GM18499 (cell line): Measurements from ENCODE around the gene TCF4.

Experiments
- ATAC-seq: cut with Tn5 transposase; IDR thresholded peaks from one replicate; pipeline ENCODE4 v1.9.1; 2021; ENCODE audit warnings: moderate number of reproducible peaks; ENCODE audit not compliant: insufficient read depth, unreplicated experiment

The TCF4 gene

DNA sequence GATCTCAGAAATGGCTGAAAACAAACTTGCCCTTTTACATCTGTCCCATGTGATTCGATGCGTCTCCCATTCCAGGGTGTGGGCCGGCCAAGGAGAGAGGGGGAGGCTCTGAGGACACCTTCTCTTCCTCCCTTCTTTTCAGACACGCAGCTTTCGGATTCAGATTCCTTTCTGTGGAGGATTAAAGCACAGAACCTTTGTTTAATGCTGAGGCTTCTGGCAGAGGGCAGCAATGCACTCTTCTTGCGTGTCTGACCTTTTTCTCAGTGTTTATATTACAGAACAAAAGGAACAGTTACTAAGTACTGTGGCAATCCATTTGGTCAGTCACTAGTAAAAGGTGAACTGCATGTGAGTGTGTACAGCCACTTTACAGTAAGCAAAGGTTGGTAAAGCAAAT, 359.8 kb downstream of the TCF4 start:
- no peak for ATAC-seq

DNA sequence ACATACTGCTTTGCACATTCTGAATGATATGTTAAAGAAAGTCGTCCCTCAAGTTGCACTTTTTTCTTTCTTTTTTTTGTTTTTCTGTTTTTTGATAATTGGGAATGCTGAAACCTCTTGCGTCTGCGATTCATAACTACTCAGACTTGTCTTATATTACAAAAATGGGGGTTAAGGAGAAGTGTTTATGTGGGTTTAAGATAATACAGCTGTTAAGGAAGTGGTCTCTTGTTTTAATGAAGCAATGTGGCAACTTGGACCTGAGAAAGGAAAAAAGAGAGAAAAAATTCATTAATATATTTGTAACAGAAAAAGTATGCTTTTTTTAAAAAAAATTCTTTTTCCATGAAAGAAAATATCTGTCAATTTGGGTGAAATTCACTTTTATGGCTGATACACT, 360.2 kb downstream of the TCF4 start:
- no peak for ATAC-seq

DNA sequence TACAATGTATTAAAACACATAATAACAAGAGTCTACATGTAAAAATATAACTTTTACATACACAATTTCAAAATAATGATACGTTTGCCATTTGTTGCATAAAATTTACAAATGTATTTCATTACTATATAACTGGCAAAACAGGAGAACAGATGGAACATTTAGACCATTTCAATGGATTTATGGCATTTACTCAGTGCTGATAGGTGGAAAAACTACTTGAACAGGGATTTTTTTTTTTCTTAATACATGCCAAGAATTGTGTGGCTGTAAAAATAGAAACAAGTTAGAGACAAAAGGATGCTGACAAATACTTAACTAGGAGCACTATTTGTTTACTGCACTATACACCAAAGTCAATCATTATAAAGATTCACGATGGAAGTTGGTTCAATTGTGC, 361.9 kb downstream of the TCF4 start:
- ATAC-seq: no peak

DNA sequence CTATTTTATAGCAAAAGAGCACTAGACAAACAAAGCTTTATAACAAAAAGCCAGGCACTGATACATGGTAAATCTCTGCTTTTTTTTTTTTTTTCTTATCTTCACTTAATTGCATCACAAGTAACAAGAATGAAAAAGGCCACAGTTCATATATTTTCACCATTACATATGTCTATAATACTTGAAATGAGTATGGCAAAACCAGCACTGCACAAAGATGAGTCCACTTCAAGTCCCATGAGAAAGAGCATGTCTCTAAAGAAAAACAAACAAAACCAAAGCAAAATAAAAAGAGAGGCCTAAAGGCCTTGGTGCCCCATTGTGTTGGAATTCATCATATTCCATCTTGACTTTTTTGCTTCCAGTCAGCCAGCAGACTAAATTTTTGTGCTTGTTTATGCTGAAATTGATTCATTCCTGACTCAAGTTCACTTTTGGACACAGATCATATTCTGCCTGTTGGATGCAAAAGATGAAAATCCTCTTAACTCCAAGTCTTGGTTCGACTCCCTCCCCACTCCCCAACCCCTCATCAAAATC, 363.8 kb downstream of the TCF4 start:
- no peak for ATAC-seq

DNA sequence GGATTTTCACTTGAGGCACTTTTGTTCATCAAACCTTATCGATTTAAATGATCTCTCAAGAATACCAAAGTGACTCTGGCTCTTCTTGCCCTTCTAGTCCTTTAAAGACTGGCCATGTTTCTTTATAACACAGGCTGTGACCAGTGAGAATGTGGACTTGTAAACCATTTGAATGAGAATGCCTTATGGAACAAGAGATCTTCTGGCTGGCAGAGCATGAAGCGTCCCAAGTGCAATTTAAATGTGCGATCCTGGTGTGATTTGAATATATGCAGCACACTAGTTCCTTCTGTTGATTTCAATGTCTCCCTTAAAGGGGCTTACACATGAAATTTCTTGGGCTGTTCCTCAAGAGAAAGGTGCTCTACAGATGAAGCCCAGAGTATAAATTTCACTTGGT, 366.4 kb downstream of the TCF4 start:
- no peak for ATAC-seq

DNA sequence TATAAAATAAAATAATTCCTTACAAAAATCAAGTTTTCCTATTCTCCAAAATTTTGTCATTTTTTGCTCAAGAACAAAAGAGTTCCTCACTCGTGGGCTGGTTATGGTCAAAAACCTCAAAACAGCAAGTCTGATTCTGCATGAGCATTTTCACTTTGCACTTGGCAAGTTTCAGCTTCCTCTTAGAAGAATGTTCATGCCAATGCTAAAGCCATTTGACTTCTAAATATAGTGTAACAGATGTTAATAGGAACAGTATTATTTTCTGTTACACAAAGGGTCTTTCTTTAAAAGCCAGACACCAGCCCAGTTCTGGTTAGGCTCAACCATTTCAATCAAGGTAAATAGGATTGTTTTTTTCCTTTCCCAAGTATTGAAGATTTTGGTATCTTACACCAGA, 367.5 kb downstream of the TCF4 start:
- peak; percentile 83 for ATAC-seq

DNA sequence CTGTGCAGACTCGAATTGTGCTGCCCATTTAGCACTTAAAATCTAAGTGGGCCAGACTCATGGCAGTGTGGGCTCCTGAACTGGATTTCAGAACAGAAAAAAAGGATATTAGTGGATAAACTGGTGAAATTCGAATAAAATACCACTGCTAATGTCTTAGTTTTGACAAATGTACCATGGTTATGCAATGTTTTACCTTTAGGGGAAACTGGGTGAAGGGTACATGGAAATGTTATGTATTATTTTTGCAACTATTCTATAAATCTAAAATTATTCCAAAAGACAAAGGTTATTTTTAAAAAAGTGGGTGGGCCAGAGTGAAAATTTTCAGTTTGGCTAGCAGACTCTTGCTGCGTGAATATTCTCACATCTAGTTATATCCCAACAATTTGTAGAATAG, 368.2 kb downstream of the TCF4 start:
- ATAC-seq: no peak

DNA sequence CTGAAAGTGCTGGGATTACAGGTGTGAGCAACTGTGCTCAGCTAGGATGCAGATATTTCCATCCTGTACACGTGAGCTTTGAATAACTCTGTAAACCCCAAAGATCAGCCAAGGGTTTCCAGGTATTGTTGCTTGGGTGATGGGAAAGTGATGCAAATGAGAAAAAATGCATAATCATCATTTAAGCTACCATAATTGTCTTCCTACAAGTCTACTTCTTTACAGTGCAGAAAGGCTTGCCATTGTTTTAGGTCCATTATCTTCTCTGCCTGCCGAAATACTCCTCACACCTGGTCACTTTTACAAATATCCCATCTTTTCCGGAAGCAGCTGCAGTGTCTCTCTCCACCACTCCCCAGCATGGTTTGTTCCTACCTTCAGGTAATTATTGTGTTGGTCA, 368.9 kb downstream of the TCF4 start:
- ATAC-seq: no peak

DNA sequence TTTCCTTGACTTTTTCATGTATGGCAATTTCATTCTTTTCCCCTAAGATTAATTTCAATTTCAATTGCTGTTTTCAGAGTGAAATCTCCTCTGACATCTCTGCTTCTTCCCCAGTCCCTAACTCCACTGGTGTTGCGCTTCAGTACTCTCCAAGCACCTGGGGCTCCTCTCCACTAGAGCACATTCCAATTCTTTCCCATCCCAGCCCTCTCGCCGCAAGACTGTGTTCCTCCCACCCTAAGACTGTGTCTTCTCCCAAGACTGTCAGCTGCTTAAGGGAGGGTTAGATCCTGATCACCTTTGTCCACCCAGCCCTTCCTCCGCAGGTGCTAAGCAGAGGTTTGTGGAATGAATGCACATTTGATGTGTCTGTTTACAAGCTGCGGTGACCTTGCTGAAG, 373.0 kb downstream of the TCF4 start:
- no peak for ATAC-seq

DNA sequence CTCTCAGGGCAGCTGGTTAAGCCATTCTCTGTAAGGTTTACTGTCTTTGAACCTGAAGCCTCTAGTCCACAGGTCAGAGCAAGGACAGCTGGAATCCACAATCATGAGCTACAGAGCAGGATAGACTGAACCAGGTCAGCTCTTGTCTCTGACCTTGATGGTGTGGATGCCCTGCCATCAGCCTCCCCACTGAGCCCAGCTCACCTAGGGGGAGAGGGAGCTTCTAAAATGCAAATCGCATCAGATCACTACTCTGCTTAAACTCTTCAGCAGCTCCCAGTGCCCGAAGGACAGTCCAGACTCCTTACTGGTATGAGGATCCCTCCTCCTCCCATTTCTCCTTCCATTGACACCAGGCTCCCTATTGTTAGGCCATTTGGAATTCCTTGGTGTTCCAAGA, 373.5 kb downstream of the TCF4 start:
- ATAC-seq: no peak

DNA sequence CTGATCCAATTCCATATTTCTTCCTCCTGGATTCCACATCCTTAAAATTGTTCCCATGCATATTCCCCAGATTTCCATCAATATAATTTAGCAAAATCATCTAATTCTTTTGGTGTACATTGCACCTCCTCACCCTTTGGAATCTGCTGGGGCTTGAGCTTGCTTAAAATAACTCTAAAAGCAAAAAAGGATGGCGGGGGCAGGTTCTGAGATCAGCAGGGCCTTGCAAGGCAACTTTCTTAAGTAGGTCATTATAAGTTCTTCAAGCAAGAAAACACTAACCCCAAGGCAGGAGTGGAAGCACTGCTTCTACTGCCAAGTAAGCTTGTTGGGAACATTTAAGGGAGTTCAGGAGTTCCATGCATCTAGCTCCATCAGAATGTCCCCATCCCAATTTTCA, 374.4 kb downstream of the TCF4 start:
- ATAC-seq: no peak

DNA sequence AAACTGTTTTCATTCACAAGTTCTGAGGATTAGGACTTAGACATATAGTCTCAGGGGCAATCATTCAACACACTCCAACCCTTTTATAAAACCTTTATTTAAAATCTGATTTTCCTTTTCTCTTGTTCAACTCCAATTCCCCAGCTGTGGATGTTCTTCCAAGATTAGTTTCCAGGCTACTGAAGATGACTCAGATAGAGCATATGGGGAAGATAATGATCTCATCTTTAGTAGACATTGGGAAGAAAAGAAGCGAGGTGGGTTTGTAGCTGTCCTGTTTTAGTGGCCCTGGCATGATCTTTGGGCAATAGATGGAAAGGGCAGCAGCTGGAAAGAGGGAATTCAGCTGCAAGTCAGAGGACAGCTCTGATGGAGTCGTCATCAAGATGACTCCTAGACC, 381.1 kb downstream of the TCF4 start:
- no peak for ATAC-seq

DNA sequence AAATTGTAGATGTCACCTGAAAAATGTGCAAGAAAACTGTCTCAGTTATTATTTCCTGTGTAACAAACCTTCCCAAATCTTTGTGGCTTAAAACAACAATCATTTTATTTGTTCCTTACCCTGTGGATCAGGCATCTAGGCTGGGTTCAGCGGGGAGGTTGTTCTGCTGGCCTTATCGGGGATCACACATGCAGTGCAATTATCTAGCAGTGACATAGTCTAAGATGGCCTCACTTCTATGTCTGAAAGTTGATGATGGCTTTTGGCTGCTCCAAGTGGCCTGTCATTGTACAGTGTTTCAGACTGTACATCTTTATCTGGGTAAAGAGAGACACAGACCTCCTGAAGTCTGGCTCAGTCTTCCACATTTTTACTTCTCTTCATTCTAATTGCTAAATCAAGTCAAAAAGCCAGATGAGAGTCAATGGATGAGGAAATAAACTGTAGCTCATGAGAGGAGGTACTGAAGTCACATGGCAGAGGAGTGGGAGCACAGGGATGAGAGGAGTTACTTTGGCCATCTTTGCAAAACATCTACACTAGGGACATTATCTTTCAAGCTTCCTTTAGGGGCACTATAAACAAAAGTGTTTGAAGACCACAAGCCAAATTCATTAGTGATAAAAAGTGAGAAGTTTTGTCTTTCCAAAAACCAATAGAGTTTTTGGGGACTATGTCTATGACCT, 385.6 kb downstream of the TCF4 start:
- ATAC-seq: no peak

DNA sequence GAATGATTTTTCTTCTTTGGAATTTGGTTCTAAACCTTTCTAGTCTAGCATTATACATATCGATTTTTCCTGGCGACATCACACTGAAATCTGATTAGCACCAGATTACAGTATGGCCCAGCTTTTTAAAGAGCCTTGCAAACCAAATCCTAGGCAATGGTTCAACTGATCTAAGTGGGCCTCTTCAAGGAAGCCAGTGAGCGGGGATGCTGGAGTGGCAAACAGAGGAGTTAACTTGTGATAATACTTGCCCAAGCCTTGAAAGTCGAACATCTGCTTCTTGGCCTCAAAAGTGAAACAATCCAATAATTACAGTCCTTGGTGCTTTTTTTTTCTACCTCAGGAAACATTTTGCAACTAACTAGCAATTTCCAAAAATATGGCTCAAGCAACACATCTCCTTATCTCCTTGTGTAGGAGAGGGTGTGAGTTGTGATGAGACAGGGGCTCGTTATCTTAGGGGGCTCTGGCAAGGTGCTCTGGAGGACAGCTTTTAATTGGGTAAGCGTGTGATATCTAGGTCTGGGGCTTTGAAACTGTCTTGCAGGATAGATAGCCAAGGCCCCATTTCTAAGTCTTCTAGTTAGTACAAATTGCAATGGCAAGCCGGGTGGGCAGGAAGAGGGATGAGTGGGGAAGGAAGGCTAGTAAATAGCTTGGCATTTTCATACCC, 388.6 kb downstream of the TCF4 start:
- no peak for ATAC-seq

DNA sequence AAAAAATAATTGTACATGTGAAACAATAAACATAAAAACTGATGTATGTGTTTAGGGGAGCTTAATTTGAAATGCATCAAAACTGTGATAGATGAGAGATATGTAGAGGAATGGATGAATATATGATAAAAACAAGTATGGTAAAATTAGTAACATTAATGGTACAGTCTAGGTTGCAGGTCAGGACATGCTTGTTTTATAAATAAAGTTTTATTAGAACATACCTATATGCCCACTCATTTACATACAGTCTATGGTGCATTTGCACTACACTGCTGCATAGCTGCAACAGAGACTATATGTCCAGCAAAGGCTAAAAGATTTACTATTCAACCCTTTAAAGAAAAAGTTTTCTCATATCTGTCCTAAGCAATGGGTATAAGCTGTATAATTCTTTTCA, 392.1 kb downstream of the TCF4 start:
- no peak for ATAC-seq

DNA sequence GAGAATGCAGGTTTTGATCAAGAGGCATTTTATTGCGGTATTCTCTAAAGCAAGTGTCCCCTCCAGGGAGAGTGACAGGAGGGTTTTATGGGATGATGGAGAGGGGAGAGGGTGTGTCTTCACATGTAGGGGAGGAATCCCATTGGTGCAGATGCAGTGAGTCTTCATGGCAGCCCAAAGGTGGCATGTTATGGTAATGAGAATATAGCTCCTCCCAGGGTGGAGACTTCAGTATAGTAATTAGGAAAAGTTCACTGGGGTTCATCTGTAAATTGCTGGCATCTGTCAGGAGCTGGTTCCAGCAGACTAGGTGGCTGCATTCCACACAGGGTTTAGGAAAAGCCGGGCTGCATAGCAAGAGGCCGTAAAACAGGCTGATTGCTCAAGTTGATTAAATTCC, 398.0 kb downstream of the TCF4 start:
- ATAC-seq: no peak

DNA sequence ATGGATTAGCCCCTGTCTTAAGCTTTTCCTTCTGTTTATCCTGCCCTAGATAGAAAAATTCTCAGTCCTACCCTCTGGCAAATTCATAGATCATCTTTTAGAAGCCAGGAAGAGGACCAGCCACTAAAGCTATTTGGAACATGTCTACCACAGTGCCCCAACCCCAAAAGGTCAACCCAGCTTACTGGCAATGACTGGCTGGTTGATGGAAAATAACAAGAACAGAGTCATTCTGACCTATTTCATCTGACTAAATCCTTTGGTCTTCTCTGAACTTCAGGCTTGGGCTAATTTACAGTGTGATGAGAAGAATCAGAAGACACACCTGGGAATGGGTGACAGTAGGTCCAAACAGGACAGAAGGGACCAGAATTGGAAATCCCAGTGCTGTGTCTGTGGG, 401.4 kb downstream of the TCF4 start:
- no peak for ATAC-seq

DNA sequence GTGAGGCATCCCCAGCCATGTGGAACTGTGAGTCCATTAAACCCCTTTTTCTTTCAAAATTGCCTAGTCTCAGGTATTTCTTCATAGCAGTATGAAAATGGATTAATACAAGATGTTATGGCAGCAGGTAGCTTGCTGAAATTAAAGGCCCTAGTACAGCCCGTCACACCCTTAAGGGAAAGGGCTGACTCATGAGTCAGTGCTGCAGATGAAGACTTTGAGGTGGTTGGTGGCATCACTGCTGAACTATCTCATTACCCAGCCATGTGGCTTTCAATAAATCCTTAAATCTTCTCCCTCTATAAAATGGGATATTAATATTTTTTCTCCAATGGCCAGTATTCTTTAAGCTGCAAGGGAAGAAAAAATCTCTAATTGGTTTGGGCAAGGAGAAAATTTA, 402.6 kb downstream of the TCF4 start:
- no peak for ATAC-seq

DNA sequence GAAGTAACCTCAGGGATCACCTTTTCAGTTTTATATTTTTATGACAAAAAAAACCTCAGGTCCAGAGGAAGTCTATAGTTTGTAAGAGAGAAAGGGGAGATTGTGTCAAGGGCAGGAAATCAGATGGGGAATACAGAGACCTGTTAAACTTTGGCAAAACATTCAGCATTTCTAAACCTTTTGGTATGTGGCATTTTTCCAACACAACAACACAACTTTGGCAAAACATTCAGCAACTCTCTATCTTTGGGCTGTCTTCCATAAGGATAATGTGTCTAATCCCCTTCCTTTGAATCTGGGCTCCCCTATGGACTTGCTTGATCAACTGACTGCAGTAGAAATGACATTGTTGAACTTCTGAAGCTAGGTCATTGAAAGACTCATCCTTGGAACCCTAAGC, 408.2 kb downstream of the TCF4 start:
- no peak for ATAC-seq

DNA sequence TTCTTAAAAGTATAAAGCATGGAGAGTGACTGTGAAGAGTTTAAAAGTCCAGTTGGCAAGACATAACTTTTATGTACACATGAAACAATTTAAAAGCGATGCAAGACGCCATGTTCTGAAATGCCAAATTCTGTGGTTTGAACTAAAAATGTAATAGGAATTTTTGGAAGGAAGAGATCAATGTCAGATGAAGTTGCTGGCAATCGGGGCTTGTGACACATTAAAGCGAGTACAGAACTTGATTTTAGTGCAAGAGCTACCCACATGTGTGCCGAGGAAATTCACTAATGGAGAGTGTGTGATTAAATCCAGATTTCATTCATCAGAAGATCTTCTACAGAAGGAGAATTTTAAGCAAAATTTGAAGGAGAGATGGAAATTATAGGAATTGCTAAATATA, 408.6 kb downstream of the TCF4 start:
- ATAC-seq: no peak

DNA sequence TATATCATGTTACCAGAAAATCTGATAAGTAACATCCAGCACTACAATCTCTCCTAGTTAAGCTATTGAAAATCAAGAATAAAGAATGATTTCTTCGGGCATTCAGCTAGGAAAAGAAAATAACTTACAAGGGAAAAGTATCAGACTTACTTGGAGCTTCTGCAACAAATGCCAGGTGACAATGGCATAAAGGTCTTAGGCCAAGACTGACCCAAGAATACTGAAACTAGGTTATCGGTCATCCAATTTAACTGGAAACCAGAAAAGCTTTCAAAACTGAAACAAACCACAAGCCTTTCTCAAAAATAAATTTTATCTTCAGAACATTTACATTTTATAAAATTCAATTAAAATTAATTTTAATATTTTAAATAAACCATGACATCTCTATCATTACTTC, 414.7 kb downstream of the TCF4 start:
- no peak for ATAC-seq
